HepG2 (cell line): ENCODE data around the gene PDLIM7. TPM values are rescaled to one million over a fixed set of nuclear protein-coding genes. Genes with fewer than 3 reads are reported as not detected.

Experiments used
- ARNT ChIP-seq: fragments of 450-650 bp; IDR thresholded peaks from 2 replicates; pipeline ENCODE4 v1.6.1; 2017
- GATA4 ChIP-seq: sonication (generic); IDR thresholded peaks from 2 replicates; pipeline ENCODE4 v1.6.1; 2016; ENCODE audit warnings: antibody characterized with exemption, low read depth, borderline replicate concordance
- HNRNPUL1 ChIP-seq: fragments of 200-400 bp; formaldehyde crosslinking; IDR thresholded peaks from 2 replicates; pipeline ENCODE4 v1.6.1; 2017; ENCODE audit warnings: low read depth, mild to moderate bottlenecking, low read length, moderate library complexity
- SNAI1 ChIP-seq: sonication (generic); formaldehyde crosslinking; IDR thresholded peaks from 2 replicates; pipeline ENCODE4 v1.5.0; 2020; ENCODE audit warnings: mild to moderate bottlenecking, missing genetic modification reagents, borderline replicate concordance
- THYN1 ChIP-seq: sonication (generic); formaldehyde crosslinking; IDR thresholded peaks from 2 replicates; pipeline ENCODE4 v1.8.1; 2023; ENCODE audit warnings: low read depth, mild to moderate bottlenecking, moderate library complexity, missing genetic modification reagents, borderline replicate concordance
- XBP1 ChIP-seq: sonication (generic); formaldehyde crosslinking; IDR thresholded peaks from 2 replicates; pipeline ENCODE4 v1.5.0; 2020; ENCODE audit warnings: missing genetic modification reagents
- polyA plus RNA-seq, 8 experiments: library from polyadenylated mRNA; depleted of rRNA in 3 of 8; stranded (reverse) in 7 of 8; unstranded in 1 of 8; fragments of >200 nt; fragmentation: Illumina TruSeq in 4 of 8; extraction: Trizol in 4 of 8; gene quantifications; 2 replicates each; pipeline versions ENCODE4 v1.2.1 to v1.2.3, GENCODE V29; 2011 to 2016; ENCODE audit warnings: low read depth in 4 of 8, missing spikeins in 1 of 8, mixed read lengths in 1 of 8; ENCODE audit not compliant: insufficient read depth in 1 of 8
- total RNA-seq, 5 experiments: library from RNA; depleted of rRNA; stranded (reverse); fragments of >200 nt; fragmentation: Illumina TruSeq; extraction: Trizol; gene quantifications; 2 replicates each; pipeline ENCODE4 v1.2.3, GENCODE V29; 2016; ENCODE audit warnings: low read depth in 1 of 5
- TF ChIP-seq, protein P1 (sequence below): sonication (generic); formaldehyde crosslinking; IDR thresholded peaks from 2 replicates; pipeline ENCODE4 v1.5.1; 2020; ENCODE audit warnings: mild to moderate bottlenecking, missing genetic modification reagents, moderate library complexity
- TF ChIP-seq, protein P2 (sequence below): sonication (generic); formaldehyde crosslinking; IDR thresholded peaks from 2 replicates; pipeline ENCODE4 v1.4.0; 2020; ENCODE audit warnings: missing genetic modification reagents
- TF ChIP-seq, protein P3 (sequence below): sonication (generic); formaldehyde crosslinking; IDR thresholded peaks from 2 replicates; pipeline ENCODE4 v1.4.0; 2020; ENCODE audit warnings: missing genetic modification reagents, borderline replicate concordance
- TF ChIP-seq, protein P4 (sequence below): sonication (generic); formaldehyde crosslinking; IDR thresholded peaks from 2 replicates; pipeline ENCODE4 v1.4.0; 2020; ENCODE audit warnings: missing genetic modification reagents

The PDLIM7 gene
- total and polyA plus RNA-seq, 2 of the 13 experiments (the other 11 are each of a cell fraction or from before 2014, with no cell fraction given) = 21.1 to 31.3 TPM

DNA sequence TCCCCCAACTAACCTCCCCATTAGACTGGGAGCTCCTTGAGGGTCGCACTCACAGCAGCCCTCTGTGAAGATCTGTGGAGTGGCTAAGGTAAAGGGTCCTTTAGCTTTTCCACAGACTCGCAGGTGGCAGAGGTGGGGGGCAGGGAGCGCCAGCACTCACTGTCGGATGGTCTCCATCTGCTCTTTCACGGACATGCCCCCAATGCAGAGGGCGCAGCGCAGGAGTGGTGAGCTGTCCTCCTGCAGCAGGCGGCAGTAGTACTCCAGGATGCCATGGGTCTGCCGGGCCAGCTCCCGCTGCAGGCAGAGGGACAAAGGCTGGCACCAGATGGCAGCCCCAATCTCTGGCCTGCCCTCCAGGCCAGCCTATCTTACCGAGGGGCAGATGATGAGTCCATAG is 17.1 kb upstream of the PDLIM7 start (continued):
- no peak for TF ChIP-seq GATA4
- TF ChIP-seq, protein P1, sequence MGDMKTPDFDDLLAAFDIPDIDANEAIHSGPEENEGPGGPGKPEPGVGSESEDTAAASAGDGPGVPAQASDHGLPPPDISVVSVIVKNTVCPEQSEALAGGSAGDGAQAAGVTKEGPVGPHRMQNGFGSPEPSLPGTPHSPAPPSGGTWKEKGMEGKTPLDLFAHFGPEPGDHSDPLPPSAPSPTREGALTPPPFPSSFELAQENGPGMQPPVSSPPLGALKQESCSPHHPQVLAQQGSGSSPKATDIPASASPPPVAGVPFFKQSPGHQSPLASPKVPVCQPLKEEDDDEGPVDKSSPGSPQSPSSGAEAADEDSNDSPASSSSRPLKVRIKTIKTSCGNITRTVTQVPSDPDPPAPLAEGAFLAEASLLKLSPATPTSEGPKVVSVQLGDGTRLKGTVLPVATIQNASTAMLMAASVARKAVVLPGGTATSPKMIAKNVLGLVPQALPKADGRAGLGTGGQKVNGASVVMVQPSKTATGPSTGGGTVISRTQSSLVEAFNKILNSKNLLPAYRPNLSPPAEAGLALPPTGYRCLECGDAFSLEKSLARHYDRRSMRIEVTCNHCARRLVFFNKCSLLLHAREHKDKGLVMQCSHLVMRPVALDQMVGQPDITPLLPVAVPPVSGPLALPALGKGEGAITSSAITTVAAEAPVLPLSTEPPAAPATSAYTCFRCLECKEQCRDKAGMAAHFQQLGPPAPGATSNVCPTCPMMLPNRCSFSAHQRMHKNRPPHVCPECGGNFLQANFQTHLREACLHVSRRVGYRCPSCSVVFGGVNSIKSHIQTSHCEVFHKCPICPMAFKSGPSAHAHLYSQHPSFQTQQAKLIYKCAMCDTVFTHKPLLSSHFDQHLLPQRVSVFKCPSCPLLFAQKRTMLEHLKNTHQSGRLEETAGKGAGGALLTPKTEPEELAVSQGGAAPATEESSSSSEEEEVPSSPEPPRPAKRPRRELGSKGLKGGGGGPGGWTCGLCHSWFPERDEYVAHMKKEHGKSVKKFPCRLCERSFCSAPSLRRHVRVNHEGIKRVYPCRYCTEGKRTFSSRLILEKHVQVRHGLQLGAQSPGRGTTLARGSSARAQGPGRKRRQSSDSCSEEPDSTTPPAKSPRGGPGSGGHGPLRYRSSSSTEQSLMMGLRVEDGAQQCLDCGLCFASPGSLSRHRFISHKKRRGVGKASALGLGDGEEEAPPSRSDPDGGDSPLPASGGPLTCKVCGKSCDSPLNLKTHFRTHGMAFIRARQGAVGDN = no peak
- TF ChIP-seq SNAI1 = no peak
- TF ChIP-seq, protein P2, sequence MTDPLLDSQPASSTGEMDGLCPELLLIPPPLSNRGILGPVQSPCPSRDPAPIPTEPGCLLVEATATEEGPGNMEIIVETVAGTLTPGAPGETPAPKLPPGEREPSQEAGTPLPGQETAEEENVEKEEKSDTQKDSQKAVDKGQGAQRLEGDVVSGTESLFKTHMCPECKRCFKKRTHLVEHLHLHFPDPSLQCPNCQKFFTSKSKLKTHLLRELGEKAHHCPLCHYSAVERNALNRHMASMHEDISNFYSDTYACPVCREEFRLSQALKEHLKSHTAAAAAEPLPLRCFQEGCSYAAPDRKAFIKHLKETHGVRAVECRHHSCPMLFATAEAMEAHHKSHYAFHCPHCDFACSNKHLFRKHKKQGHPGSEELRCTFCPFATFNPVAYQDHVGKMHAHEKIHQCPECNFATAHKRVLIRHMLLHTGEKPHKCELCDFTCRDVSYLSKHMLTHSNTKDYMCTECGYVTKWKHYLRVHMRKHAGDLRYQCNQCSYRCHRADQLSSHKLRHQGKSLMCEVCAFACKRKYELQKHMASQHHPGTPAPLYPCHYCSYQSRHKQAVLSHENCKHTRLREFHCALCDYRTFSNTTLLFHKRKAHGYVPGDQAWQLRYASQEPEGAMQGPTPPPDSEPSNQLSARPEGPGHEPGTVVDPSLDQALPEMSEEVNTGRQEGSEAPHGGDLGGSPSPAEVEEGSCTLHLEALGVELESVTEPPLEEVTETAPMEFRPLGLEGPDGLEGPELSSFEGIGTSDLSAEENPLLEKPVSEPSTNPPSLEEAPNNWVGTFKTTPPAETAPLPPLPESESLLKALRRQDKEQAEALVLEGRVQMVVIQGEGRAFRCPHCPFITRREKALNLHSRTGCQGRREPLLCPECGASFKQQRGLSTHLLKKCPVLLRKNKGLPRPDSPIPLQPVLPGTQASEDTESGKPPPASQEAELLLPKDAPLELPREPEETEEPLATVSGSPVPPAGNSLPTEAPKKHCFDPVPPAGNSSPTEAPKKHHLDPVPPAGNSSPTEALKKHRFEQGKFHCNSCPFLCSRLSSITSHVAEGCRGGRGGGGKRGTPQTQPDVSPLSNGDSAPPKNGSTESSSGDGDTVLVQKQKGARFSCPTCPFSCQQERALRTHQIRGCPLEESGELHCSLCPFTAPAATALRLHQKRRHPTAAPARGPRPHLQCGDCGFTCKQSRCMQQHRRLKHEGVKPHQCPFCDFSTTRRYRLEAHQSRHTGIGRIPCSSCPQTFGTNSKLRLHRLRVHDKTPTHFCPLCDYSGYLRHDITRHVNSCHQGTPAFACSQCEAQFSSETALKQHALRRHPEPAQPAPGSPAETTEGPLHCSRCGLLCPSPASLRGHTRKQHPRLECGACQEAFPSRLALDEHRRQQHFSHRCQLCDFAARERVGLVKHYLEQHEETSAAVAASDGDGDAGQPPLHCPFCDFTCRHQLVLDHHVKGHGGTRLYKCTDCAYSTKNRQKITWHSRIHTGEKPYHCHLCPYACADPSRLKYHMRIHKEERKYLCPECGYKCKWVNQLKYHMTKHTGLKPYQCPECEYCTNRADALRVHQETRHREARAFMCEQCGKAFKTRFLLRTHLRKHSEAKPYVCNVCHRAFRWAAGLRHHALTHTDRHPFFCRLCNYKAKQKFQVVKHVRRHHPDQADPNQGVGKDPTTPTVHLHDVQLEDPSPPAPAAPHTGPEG (CRISPR knock-in tag) = no peak
- TF ChIP-seq HNRNPUL1 = no peak
- no peak for TF ChIP-seq XBP1 (CRISPR knock-in tag)
- TF ChIP-seq, protein P3, sequence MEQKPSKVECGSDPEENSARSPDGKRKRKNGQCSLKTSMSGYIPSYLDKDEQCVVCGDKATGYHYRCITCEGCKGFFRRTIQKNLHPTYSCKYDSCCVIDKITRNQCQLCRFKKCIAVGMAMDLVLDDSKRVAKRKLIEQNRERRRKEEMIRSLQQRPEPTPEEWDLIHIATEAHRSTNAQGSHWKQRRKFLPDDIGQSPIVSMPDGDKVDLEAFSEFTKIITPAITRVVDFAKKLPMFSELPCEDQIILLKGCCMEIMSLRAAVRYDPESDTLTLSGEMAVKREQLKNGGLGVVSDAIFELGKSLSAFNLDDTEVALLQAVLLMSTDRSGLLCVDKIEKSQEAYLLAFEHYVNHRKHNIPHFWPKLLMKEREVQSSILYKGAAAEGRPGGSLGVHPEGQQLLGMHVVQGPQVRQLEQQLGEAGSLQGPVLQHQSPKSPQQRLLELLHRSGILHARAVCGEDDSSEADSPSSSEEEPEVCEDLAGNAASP (CRISPR knock-in tag) = no peak
- TF ChIP-seq THYN1 (CRISPR knock-in tag) = no peak
- TF ChIP-seq, protein P4, sequence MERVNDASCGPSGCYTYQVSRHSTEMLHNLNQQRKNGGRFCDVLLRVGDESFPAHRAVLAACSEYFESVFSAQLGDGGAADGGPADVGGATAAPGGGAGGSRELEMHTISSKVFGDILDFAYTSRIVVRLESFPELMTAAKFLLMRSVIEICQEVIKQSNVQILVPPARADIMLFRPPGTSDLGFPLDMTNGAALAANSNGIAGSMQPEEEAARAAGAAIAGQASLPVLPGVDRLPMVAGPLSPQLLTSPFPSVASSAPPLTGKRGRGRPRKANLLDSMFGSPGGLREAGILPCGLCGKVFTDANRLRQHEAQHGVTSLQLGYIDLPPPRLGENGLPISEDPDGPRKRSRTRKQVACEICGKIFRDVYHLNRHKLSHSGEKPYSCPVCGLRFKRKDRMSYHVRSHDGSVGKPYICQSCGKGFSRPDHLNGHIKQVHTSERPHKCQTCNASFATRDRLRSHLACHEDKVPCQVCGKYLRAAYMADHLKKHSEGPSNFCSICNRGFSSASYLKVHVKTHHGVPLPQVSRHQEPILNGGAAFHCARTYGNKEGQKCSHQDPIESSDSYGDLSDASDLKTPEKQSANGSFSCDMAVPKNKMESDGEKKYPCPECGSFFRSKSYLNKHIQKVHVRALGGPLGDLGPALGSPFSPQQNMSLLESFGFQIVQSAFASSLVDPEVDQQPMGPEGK (CRISPR knock-in tag) = no peak
- no peak for TF ChIP-seq ARNT
